HEK293 (cell line): ENCODE data around the gene GRIK2.

Source experiments
- CTCF ChIA-PET: fragments of 350-600 bp; formaldehyde crosslinking; extraction: SDS; loops from one replicate; lab custom pipeline; 2021; ENCODE audit warnings: antibody characterized with exemption; lab: Yijun Ruan, JAX
- POLR2A ChIA-PET: fragments of 300-600 bp; formaldehyde crosslinking; extraction: SDS; loops from one replicate; lab custom pipeline; 2020; ENCODE audit warnings: antibody characterized with exemption, inconsistent platforms; lab: Yijun Ruan, JAX
- H3K27ac ChIP-seq: fragments of 200-500 bp; sonication (Bioruptor generic); 2 replicates; pipeline ENCODE4 v1.5.1; 2014; ENCODE audit warnings: low read depth, low read length, control low read depth, inconsistent platforms; ENCODE audit errors: extremely low read depth
- H3K36me3 ChIP-seq, 2 experiments: fragments of 200-500 bp in 1 of 2; sonication (Bioruptor generic) in 1 of 2; 1 replicate in 1 of 2; 2 replicates in 1 of 2; pipeline ENCODE4 v1.5.1; 2014 to 2017; ENCODE audit warnings: inconsistent platforms in 2 of 2, low read length in 2 of 2; ENCODE audit not compliant: control insufficient read depth in 2 of 2, insufficient read depth in 1 of 2
- H3K4me1 ChIP-seq: fragments of 200-500 bp; sonication (Bioruptor generic); 2 replicates; pipeline ENCODE4 v1.5.1; 2014; ENCODE audit warnings: mild to moderate bottlenecking, low read length, inconsistent platforms; ENCODE audit not compliant: control insufficient read depth, insufficient read depth
- H3K4me3 ChIP-seq: 2 replicates; pipeline ENCODE4 v1.5.1; 2011; ENCODE audit warnings: low read depth, mild to moderate bottlenecking, control low read depth, low read length, moderate library complexity
- H3K9me3 ChIP-seq: fragments of 200-500 bp; sonication (Bioruptor generic); 2 replicates; pipeline ENCODE4 v1.5.1; 2014; ENCODE audit warnings: low read depth, low read length, inconsistent platforms; ENCODE audit not compliant: control insufficient read depth, insufficient read depth
- AEBP2 ChIP-seq: fragments of 450-650 bp; formaldehyde crosslinking; IDR thresholded peaks from 2 replicates; pipeline ENCODE4 v1.5.1; 2016; ENCODE audit warnings: missing biosample characterization, missing genetic modification characterization, borderline replicate concordance
- GLIS2 ChIP-seq: fragments of 450-650 bp; formaldehyde crosslinking; IDR thresholded peaks from 2 replicates; pipeline ENCODE4 v1.5.1; 2016; ENCODE audit warnings: missing biosample characterization, missing genetic modification characterization
- HIC1 ChIP-seq: fragments of 450-650 bp; formaldehyde crosslinking; IDR thresholded peaks from 2 replicates; pipeline ENCODE4 v1.5.1; 2016; ENCODE audit warnings: missing biosample characterization, missing genetic modification characterization
- IKZF3 ChIP-seq: fragments of 450-650 bp; IDR thresholded peaks from 2 replicates; pipeline ENCODE4 v1.5.0; 2018; ENCODE audit warnings: missing biosample characterization, mild to moderate bottlenecking, missing genetic modification characterization, moderate library complexity
- KLF17 ChIP-seq: fragments of 450-650 bp; formaldehyde crosslinking; IDR thresholded peaks from 2 replicates; pipeline ENCODE4 v1.5.1; 2016; ENCODE audit warnings: missing biosample characterization, missing genetic modification characterization
- OVOL3 ChIP-seq: fragments of 450-650 bp; formaldehyde crosslinking; IDR thresholded peaks from 2 replicates; pipeline ENCODE4 v1.5.1; 2016; ENCODE audit warnings: missing biosample characterization, missing genetic modification characterization
- TRIM28 ChIP-seq: IDR thresholded peaks from 2 replicates; pipeline ENCODE4 v1.6.1; 2011; ENCODE audit warnings: low read length, control low read depth, borderline replicate concordance
- ZNF155 ChIP-seq: fragments of 450-650 bp; formaldehyde crosslinking; IDR thresholded peaks from 2 replicates; pipeline ENCODE4 v1.5.1; 2016; ENCODE audit warnings: missing biosample characterization, missing genetic modification characterization
- ZNF157 ChIP-seq: fragments of 450-650 bp; formaldehyde crosslinking; IDR thresholded peaks from 2 replicates; pipeline ENCODE4 v1.5.1; 2016; ENCODE audit warnings: missing biosample characterization, missing genetic modification characterization
- ZNF292 ChIP-seq: fragments of 450-650 bp; formaldehyde crosslinking; IDR thresholded peaks from 2 replicates; pipeline ENCODE4 v1.5.1; 2016; ENCODE audit warnings: low read depth, missing biosample characterization, missing genetic modification characterization, borderline replicate concordance
- ZNF302 ChIP-seq: fragments of 450-650 bp; formaldehyde crosslinking; IDR thresholded peaks from 2 replicates; pipeline ENCODE4 v1.5.1; 2016; ENCODE audit warnings: missing biosample characterization, missing genetic modification characterization, low read depth
- ZNF416 ChIP-seq: fragments of 450-650 bp; formaldehyde crosslinking; IDR thresholded peaks from 2 replicates; pipeline ENCODE4 v1.5.1; 2016; ENCODE audit warnings: missing biosample characterization, missing genetic modification characterization
- ZNF426 ChIP-seq: fragments of 450-650 bp; formaldehyde crosslinking; IDR thresholded peaks from 2 replicates; pipeline ENCODE4 v1.5.1; 2017; ENCODE audit warnings: missing biosample characterization, missing genetic modification characterization, mild to moderate bottlenecking, inconsistent platforms, moderate library complexity
- ZNF501 ChIP-seq: fragments of 450-650 bp; formaldehyde crosslinking; IDR thresholded peaks from 2 replicates; pipeline ENCODE4 v1.5.1; 2016; ENCODE audit warnings: missing biosample characterization, missing genetic modification characterization
- ZNF560 ChIP-seq: fragments of 450-650 bp; formaldehyde crosslinking; IDR thresholded peaks from 2 replicates; pipeline ENCODE4 v1.5.1; 2017; ENCODE audit warnings: missing biosample characterization, missing genetic modification characterization, borderline replicate concordance
- ZNF621 ChIP-seq: fragments of 450-650 bp; formaldehyde crosslinking; IDR thresholded peaks from 2 replicates; pipeline ENCODE4 v1.5.1; 2017; ENCODE audit warnings: missing biosample characterization, missing genetic modification characterization
- TF ChIP-seq, protein P1 (sequence below): fragments of 450-650 bp; formaldehyde crosslinking; optimal IDR thresholded peaks from 2 replicates; pipeline ENCODE3; 2016; ENCODE audit warnings: missing biosample characterization, mild to moderate bottlenecking, missing genetic modification characterization
- TF ChIP-seq, protein P2 (sequence below): fragments of 450-650 bp; formaldehyde crosslinking; IDR thresholded peaks from 2 replicates; pipeline ENCODE4 v1.5.1; 2017; ENCODE audit warnings: missing biosample characterization, missing genetic modification characterization
- TF ChIP-seq, protein P3 (sequence below): fragments of 450-650 bp; formaldehyde crosslinking; IDR thresholded peaks from 2 replicates; pipeline ENCODE4 v1.5.1; 2016; ENCODE audit warnings: missing biosample characterization, missing genetic modification characterization

GRIK2 gene

DNA sequence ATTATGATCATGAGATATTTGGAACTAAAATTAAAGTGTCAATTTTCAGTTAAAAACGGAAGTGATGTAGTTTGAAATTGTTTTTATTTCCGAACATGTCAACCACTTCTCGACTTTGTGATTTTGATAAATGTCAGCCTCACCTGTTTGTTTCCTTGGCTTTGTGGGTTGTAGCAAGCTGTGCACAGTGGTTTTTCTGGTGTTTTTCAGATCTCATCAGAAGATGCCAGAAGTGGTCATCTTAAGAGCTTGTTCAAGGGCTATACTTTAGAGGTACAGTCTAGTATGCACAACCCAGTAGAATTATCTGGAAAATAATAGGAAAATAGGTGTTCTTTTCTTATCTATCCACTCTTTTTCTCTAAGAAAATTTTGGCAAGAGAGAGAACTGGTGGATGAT lies 134.0 kb downstream of the GRIK2 start:
- Histone ChIP-seq H3K27ac (no peak overlapping the region), H3K4me3 (no peak overlapping the region), H3K36me3 (no peaks in the 10 kb centered on the region), H3K4me1 (no peaks in the 10 kb centered on the region), H3K9me3 (no peaks in the 10 kb centered on the region)
- CTCF ChIA-PET, result no interaction called here
- no peak for TF ChIP-seq ZNF560 (tag by site-specific recombination)
- TF ChIP-seq ZNF292 (tag by site-specific recombination), result no peak
- no peak for TF ChIP-seq ZNF302 (tag by site-specific recombination)
- TF ChIP-seq ZNF416 (tag by site-specific recombination), result no peak
- TF ChIP-seq HIC1 (tag by site-specific recombination), result no peak
- TF ChIP-seq, protein P1, sequence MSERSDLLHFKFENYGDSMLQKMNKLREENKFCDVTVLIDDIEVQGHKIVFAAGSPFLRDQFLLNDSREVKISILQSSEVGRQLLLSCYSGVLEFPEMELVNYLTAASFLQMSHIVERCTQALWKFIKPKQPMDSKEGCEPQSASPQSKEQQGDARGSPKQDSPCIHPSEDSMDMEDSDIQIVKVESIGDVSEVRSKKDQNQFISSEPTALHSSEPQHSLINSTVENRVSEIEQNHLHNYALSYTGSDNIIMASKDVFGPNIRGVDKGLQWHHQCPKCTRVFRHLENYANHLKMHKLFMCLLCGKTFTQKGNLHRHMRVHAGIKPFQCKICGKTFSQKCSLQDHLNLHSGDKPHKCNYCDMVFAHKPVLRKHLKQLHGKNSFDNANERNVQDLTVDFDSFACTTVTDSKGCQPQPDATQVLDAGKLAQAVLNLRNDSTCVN (tag by site-specific recombination), result no peak
- TF ChIP-seq TRIM28, result no peak
- no peak for TF ChIP-seq ZNF157 (tag by site-specific recombination)
- TF ChIP-seq, protein P2, sequence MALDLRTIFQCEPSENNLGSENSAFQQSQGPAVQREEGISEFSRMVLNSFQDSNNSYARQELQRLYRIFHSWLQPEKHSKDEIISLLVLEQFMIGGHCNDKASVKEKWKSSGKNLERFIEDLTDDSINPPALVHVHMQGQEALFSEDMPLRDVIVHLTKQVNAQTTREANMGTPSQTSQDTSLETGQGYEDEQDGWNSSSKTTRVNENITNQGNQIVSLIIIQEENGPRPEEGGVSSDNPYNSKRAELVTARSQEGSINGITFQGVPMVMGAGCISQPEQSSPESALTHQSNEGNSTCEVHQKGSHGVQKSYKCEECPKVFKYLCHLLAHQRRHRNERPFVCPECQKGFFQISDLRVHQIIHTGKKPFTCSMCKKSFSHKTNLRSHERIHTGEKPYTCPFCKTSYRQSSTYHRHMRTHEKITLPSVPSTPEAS (tag by site-specific recombination), result no peak
- no peak for TF ChIP-seq AEBP2
- TF ChIP-seq GLIS2 (tag by site-specific recombination), result no peak
- no peak for TF ChIP-seq ZNF155
- TF ChIP-seq ZNF501 (tag by site-specific recombination), result no peak
- TF ChIP-seq KLF17 (tag by site-specific recombination), result no peak
- no peak for TF ChIP-seq IKZF3
- TF ChIP-seq, protein P3, sequence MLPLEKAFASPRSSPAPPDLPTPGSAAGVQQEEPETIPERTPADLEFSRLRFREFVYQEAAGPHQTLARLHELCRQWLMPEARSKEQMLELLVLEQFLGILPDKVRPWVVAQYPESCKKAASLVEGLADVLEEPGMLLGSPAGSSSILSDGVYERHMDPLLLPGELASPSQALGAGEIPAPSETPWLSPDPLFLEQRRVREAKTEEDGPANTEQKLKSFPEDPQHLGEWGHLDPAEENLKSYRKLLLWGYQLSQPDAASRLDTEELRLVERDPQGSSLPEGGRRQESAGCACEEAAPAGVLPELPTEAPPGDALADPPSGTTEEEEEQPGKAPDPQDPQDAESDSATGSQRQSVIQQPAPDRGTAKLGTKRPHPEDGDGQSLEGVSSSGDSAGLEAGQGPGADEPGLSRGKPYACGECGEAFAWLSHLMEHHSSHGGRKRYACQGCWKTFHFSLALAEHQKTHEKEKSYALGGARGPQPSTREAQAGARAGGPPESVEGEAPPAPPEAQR (tag by site-specific recombination), result no peak
- no peak for TF ChIP-seq ZNF621 (tag by site-specific recombination)
- no peak for TF ChIP-seq OVOL3 (tag by site-specific recombination)
- no peak for TF ChIP-seq ZNF426 (tag by site-specific recombination)
- POLR2A ChIA-PET, result no interaction called here
